Inferior parietal cortex (tissue), 1 donor: ENCODE results near the gene TMEM129.
"Not testable (repeated sequence)": the region's sequence is repeated elsewhere in the genome, so short reads cannot be mapped to it uniquely, and the experiment has no call there.

Experiments used
- DNase-seq: peaks from one replicate; pipeline ENCODE4 v3.0.0-alpha.2; 2016; ENCODE audit errors: extremely low spot score

The TMEM129 gene

GRCh38 chr4:1721666-1722550, 785 bp upstream of the TMEM129 start:
- DNase-seq = no peak

GRCh38 chr4:1720163-1720983, 750 bp downstream of the TMEM129 start:
- peak; percentile 22 for DNase-seq

GRCh38 chr4:1718095-1718850, 2.9 kb downstream of the TMEM129 start:
- no peak for DNase-seq

- DNase-seq = no peak
These were observed 3.7 kb downstream of the TMEM129 start for GRCh38 chr4:1717129-1718094.

GRCh38 chr4:1716065-1716945, 4.8 kb downstream of the TMEM129 start:
- no peak for DNase-seq

- no peak for DNase-seq
These were observed 5.9 kb downstream of the TMEM129 start for GRCh38 chr4:1715002-1715758.

- DNase-seq = no peak
These were observed 6.7 kb downstream of the TMEM129 start for GRCh38 chr4:1714303-1715001.

GRCh38 chr4:1713003-1713851, 7.9 kb downstream of the TMEM129 start:
- DNase-seq = no peak

- DNase-seq = peak; percentile 81
These were observed 8.7 kb downstream of the TMEM129 start, which contains the start of gene SLBP for GRCh38 chr4:1712216-1713002. Gene SLBP (minus strand): TSS chr4:1712319. CDS start chr4:1712188, 131 bp downstream.

GRCh38 chr4:1711571-1712215, 9.4 kb downstream of the TMEM129 start:
- DNase-seq = peak; percentile 21

GRCh38 chr4:1711055-1711570, 10.0 kb downstream of the TMEM129 start:
- DNase-seq = no peak

GRCh38 chr4:1708581-1708980, 12.5 kb downstream of the TMEM129 start:
- DNase-seq = no peak

- no peak for DNase-seq
These were observed 14.8 kb downstream of the TMEM129 start for GRCh38 chr4:1706358-1706757.

- no peak for DNase-seq
These were observed 15.4 kb downstream of the TMEM129 start for GRCh38 chr4:1705732-1706131.

GRCh38 chr4:1703867-1704266, 17.3 kb downstream of the TMEM129 start:
- no peak for DNase-seq

GRCh38 chr4:1701671-1702070, 19.5 kb downstream of the TMEM129 start:
- DNase-seq = not testable (repeated sequence)
